ENCODE measurements around the gene SCAMP3. TPM values are rescaled to one million over a fixed set of nuclear protein-coding genes. Genes with fewer than 3 reads are reported as not detected.
A peak's percentile ranks its signal among the peaks of the same experiment; 100 is the strongest.

Gene SCAMP3
- total and polyA plus RNA-seq, 2 of the 4 experiments (the other 2 are of a cell fraction): 30.5 to 118 TPM

DNA sequence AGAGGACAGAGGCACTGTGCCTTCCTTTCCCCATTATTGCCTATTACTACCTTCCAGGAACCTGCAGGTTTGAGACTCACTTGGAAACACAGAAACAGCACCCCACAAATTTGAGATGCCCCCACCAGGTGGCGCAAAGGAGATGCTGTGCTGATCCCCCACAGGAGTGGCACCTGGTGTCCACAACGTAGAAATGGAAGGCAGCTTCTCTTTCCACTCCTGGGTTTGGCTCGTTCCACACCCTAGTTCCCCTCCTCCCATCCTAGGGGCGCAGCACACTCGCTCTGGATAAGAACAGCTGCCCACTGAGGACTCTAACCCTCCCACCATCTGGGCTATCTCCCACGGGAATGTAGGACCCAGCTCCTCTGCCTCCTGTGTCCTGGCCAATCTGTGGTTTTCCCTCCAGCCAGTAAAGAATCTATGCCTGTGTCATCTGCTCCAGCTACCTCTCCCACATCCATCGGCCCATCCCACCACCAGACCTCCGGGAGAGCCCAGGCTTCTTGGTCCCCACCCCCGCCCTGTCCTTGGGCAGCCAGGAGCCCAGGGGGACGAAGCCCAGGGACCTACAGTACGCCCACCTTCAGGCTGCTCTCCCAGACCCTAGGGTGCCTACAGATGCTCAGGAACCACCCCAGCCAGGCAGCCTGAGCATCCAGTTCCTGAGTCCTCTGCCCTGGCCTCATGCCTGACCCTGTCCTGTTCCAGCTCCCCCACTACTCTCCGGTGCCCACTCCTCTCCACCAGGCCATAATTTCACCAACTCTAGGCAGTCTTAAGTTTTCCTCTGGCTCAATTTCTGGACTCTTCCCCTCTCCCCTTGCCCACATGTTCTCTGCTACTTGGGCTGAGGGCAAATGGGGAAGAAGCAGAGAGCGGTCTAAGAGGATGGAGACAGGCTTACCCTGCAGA lies 55.0 kb downstream of the SCAMP3 start (continued):
- peak; percentile 96 for TF ChIP-seq SMC3 (IDR thresholded peaks at IDR 0.05; ENCODE audit: low read depth, low read length)

Other genes with a start within 250 kb of the SCAMP3 start
- not detected in 2 replicates for gene DCST2, start 228.6 kb downstream of the SCAMP3 start, total RNA-seq (2012; rRNA removed)
- 0.14 and 0.30 TPM in 2 replicates for gene DCST2, start 228.6 kb downstream of the SCAMP3 start, polyA plus RNA-seq (2012; rRNA removed)
- not detected in 2 replicates for gene DCST1, start 228.5 kb downstream of the SCAMP3 start, total RNA-seq (2012; rRNA removed)
- gene DCST1, start 228.5 kb downstream of the SCAMP3 start, polyA plus RNA-seq (2012; rRNA removed): not detected in 2 replicates
- 25.6 and 29.7 TPM in 2 replicates for gene ADAM15, start 211.0 kb downstream of the SCAMP3 start, total RNA-seq (2012; rRNA removed)
- 52.4 and 65.6 TPM in 2 replicates for gene ADAM15, start 211.0 kb downstream of the SCAMP3 start, polyA plus RNA-seq (2012; rRNA removed)
- gene EFNA4, start 198.6 kb downstream of the SCAMP3 start, total RNA-seq (2012; rRNA removed): 3.3 and 3.8 TPM in 2 replicates
- 11.8 and 16.3 TPM in 2 replicates for gene EFNA4, start 198.6 kb downstream of the SCAMP3 start, polyA plus RNA-seq (2012; rRNA removed)
- gene EFNA3, start 183.5 kb downstream of the SCAMP3 start, total RNA-seq (2012; rRNA removed): 0.56 and 0.72 TPM in 2 replicates
- 1.6 TPM in 2 replicates for gene EFNA3, start 183.5 kb downstream of the SCAMP3 start, polyA plus RNA-seq (2012; rRNA removed)
- 0.28 and 0.90 TPM in 2 replicates for gene EFNA1, start 134.5 kb downstream of the SCAMP3 start, total RNA-seq (2012; rRNA removed)
- 1.4 and 1.6 TPM in 2 replicates for gene EFNA1, start 134.5 kb downstream of the SCAMP3 start, polyA plus RNA-seq (2012; rRNA removed)
- 20.6 and 21.1 TPM in 2 replicates for gene SLC50A1, start 126.5 kb downstream of the SCAMP3 start, total RNA-seq (2012; rRNA removed)
- 19.5 and 20.8 TPM in 2 replicates for gene SLC50A1, start 126.5 kb downstream of the SCAMP3 start, polyA plus RNA-seq (2012; rRNA removed)
- gene DPM3, start 121.8 kb downstream of the SCAMP3 start, total RNA-seq (2012; rRNA removed): 29.0 and 30.6 TPM in 2 replicates
- gene DPM3, start 121.8 kb downstream of the SCAMP3 start, polyA plus RNA-seq (2012; rRNA removed): 129 and 138 TPM in 2 replicates
- 76.1 and 76.7 TPM in 2 replicates for gene KRTCAP2, start 89.1 kb downstream of the SCAMP3 start, total RNA-seq (2012; rRNA removed)
- gene KRTCAP2, start 89.1 kb downstream of the SCAMP3 start, polyA plus RNA-seq (2012; rRNA removed): 189 and 232 TPM in 2 replicates
- gene TRIM46, start 88.5 kb downstream of the SCAMP3 start, total RNA-seq (2012; rRNA removed): 2.3 and 2.5 TPM in 2 replicates
- gene TRIM46, start 88.5 kb downstream of the SCAMP3 start, polyA plus RNA-seq (2012; rRNA removed): 6.2 and 6.9 TPM in 2 replicates
- gene THBS3, start 54.5 kb downstream of the SCAMP3 start, total RNA-seq (2012; rRNA removed): 13.1 and 15.1 TPM in 2 replicates
- gene THBS3, start 54.5 kb downstream of the SCAMP3 start, polyA plus RNA-seq (2012; rRNA removed): 28.3 and 30.4 TPM in 2 replicates
- 51.4 and 67.2 TPM in 2 replicates for gene MTX1, start 53.7 kb downstream of the SCAMP3 start, total RNA-seq (2012; rRNA removed)
- 73.7 and 73.9 TPM in 2 replicates for gene MTX1, start 53.7 kb downstream of the SCAMP3 start, polyA plus RNA-seq (2012; rRNA removed)
- 1.4 TPM in 2 replicates for gene ENTREP3, start 6.9 kb downstream of the SCAMP3 start, total RNA-seq (2012; rRNA removed)
- gene ENTREP3, start 6.9 kb downstream of the SCAMP3 start, polyA plus RNA-seq (2012; rRNA removed): 23.8 and 27.9 TPM in 2 replicates
- 19.2 and 19.7 TPM in 2 replicates for gene CLK2, start 11.1 kb upstream of the SCAMP3 start, total RNA-seq (2012; rRNA removed)
- 53.0 and 61.2 TPM in 2 replicates for gene CLK2, start 11.1 kb upstream of the SCAMP3 start, polyA plus RNA-seq (2012; rRNA removed)
- 0.36 and 0.83 TPM in 2 replicates for gene HCN3, start 15.1 kb upstream of the SCAMP3 start, total RNA-seq (2012; rRNA removed)
- 2.7 and 2.9 TPM in 2 replicates for gene HCN3, start 15.1 kb upstream of the SCAMP3 start, polyA plus RNA-seq (2012; rRNA removed)
- not detected in 2 replicates for gene PKLR, start 39.1 kb upstream of the SCAMP3 start, total RNA-seq (2012; rRNA removed)
- gene PKLR, start 39.1 kb upstream of the SCAMP3 start, polyA plus RNA-seq (2012; rRNA removed): 0.03 TPM in 1 of 2 replicates, not detected in the other
- 176 and 191 TPM in 2 replicates for gene FDPS, start 46.5 kb upstream of the SCAMP3 start, total RNA-seq (2012; rRNA removed)
- gene FDPS, start 46.5 kb upstream of the SCAMP3 start, polyA plus RNA-seq (2012; rRNA removed): 183 and 186 TPM in 2 replicates
- 4.1 and 4.2 TPM in 2 replicates for gene RUSC1, start 58.5 kb upstream of the SCAMP3 start, total RNA-seq (2012; rRNA removed)
- 31.4 and 32.7 TPM in 2 replicates for gene RUSC1, start 58.5 kb upstream of the SCAMP3 start, polyA plus RNA-seq (2012; rRNA removed)